GM12878 (cell line): ENCODE results near the gene ATP6V0C. TPM values are rescaled to one million over a fixed set of nuclear protein-coding genes. Genes with fewer than 3 reads are reported as not detected.

ENCODE experiments used
- ATAC-seq: fragments of 200-7000 bp; cut with Tn5 transposase; 3 replicates; pipeline ENCODE4 v1.9.1; 2020; ENCODE audit warnings: mild to moderate bottlenecking, moderate library complexity
- BruUV-seq: library from RNA; stranded (reverse); fragments of 400-500 nt; replicated peaks from 2 replicates; lab custom pipeline; 2021; lab: Mats Ljungman, UMichigan
- CTCF ChIA-PET: fragments of 300-600 bp; sonication (Branson Sonifier 250); formaldehyde crosslinking; extraction: SDS; loops from one replicate; lab custom pipeline; 2021; ENCODE audit warnings: inconsistent platforms; lab: Yijun Ruan, JAX
- POLR2A ChIA-PET: fragments of 350-600 bp; formaldehyde crosslinking; extraction: SDS; loops from one replicate; lab custom pipeline; 2021; ENCODE audit warnings: inconsistent platforms; lab: Charles Lee
- RAD21 ChIA-PET: fragments of 300-600 bp; sonication (Branson Sonifier 250); formaldehyde crosslinking; loops from one replicate; lab custom pipeline; 2023; ENCODE audit warnings: antibody characterized with exemption; ENCODE audit not compliant: unreplicated experiment; lab: Charles Lee
- SMC1A ChIA-PET: fragments of 300-600 bp; sonication (Branson Sonifier 250); formaldehyde crosslinking; loops from one replicate; lab custom pipeline; 2023; ENCODE audit not compliant: unreplicated experiment, uncharacterized antibody; lab: Charles Lee
- DNase-seq: peaks from one replicate; pipeline ENCODE4 v3.0.0-alpha.2; 2011; ENCODE audit warnings: low read depth, low spot score
- FAIRE-seq: peaks from 3 replicates; lab custom pipeline; 2011; peaks lifted over from hg19 to GRCh38; lab: Jason Lieb, UNC
- H2AFZ ChIP-seq: 2 replicates; pipeline ENCODE4 v1.6.0; 2011; ENCODE audit warnings: low read depth, low read length, control low read depth; ENCODE audit not compliant: control insufficient read depth
- H3K27ac ChIP-seq: 2 replicates; pipeline ENCODE4 v1.5.1; 2011; ENCODE audit warnings: control low read depth; ENCODE audit not compliant: control insufficient read depth, insufficient read depth
- H3K27me3 ChIP-seq, 2 experiments: replicated peaks in 1 of 2; 2 replicates each; pipeline versions ENCODE4 v1.6.0 to v1.6.1; 2011; ENCODE audit warnings: low read length in 1 of 2; ENCODE audit not compliant: control insufficient read depth in 2 of 2, insufficient read depth in 2 of 2
- H3K36me3 ChIP-seq, 2 experiments: 2 replicates each; pipeline ENCODE4 v1.5.1; 2011; ENCODE audit warnings: low read length in 1 of 2; ENCODE audit not compliant: control insufficient read depth in 2 of 2, insufficient read depth in 2 of 2
- H3K4me1 ChIP-seq: 2 replicates; pipeline ENCODE4 v1.6.1; 2011; ENCODE audit warnings: mild to moderate bottlenecking, low read length, moderate library complexity, mixed read lengths; ENCODE audit not compliant: control insufficient read depth, insufficient read depth
- H3K4me2 ChIP-seq: 2 replicates; pipeline ENCODE4 v1.6.0; 2011; ENCODE audit warnings: control low read depth; ENCODE audit not compliant: control insufficient read depth, insufficient read depth
- H3K4me3 ChIP-seq: fragments of 200-600 bp; sonication (generic); 2 replicates; pipeline ENCODE4 v1.5.1; 2016
- H3K79me2 ChIP-seq: 2 replicates; pipeline ENCODE4 v1.6.0; 2011; ENCODE audit warnings: low read length; ENCODE audit not compliant: control insufficient read depth, insufficient read depth
- H3K9ac ChIP-seq: 2 replicates; pipeline ENCODE4 v1.8.0; 2011; ENCODE audit warnings: low read length, control low read depth, mixed read lengths; ENCODE audit not compliant: control insufficient read depth, insufficient read depth
- H3K9me3 ChIP-seq: replicated peaks from 3 replicates; pipeline ENCODE4 v1.5.1; 2011; ENCODE audit warnings: mild to moderate bottlenecking, low read length; ENCODE audit not compliant: control insufficient read depth, insufficient read depth
- H4K20me1 ChIP-seq: 2 replicates; pipeline ENCODE4 v1.6.0; 2011; ENCODE audit not compliant: control insufficient read depth, insufficient read depth
- ASH2L ChIP-seq: fragments of 300-600, 200-600 bp; sonication (generic); IDR thresholded peaks from 2 replicates; pipeline ENCODE4 v1.6.1; 2017; ENCODE audit warnings: low read depth, mild to moderate bottlenecking, borderline replicate concordance
- CHD2 ChIP-seq: IDR thresholded peaks from 2 replicates; pipeline ENCODE4 v1.6.1; 2011; ENCODE audit warnings: low read depth, low read length, improper control_type of control experiment, borderline replicate concordance
- E4F1 ChIP-seq: fragments of 450-650 bp; IDR thresholded peaks from 2 replicates; pipeline ENCODE4 v1.6.1; 2018; ENCODE audit warnings: borderline replicate concordance, mild to moderate bottlenecking; ENCODE audit not compliant: partially characterized antibody
- EGR1 ChIP-seq, 2 experiments: IDR thresholded peaks; 1 replicate in 1 of 2; 2 replicates in 1 of 2; pipeline ENCODE4 v1.6.1; 2011 to 2012; ENCODE audit warnings: low read depth in 2 of 2, low read length in 2 of 2, borderline replicate concordance in 1 of 2, mild to moderate bottlenecking in 1 of 2, moderate library complexity in 1 of 2
- PBX3 ChIP-seq: IDR thresholded peaks from 2 replicates; pipeline ENCODE4 v1.6.1; 2011; ENCODE audit warnings: mild to moderate bottlenecking, low read depth, low read length, moderate library complexity; ENCODE audit not compliant: insufficient replicate concordance
- RELB ChIP-seq: fragments of 450-650 bp; IDR thresholded peaks from 2 replicates; pipeline ENCODE4 v1.6.1; 2017; ENCODE audit warnings: low read depth, mild to moderate bottlenecking, moderate library complexity
- STAT3 ChIP-seq: IDR thresholded peaks from 2 replicates; pipeline ENCODE4 v1.6.1; 2011; ENCODE audit warnings: low read depth, low read length, improper control_type of control experiment
- SUPT20H ChIP-seq: IDR thresholded peaks from 2 replicates; pipeline ENCODE4 v1.6.1; 2011; ENCODE audit warnings: low read depth, mild to moderate bottlenecking, low read length, moderate library complexity, borderline replicate concordance; ENCODE audit not compliant: control insufficient read depth
- TARDBP ChIP-seq: IDR thresholded peaks from 2 replicates; pipeline ENCODE4 v1.6.1; 2016; ENCODE audit warnings: borderline replicate concordance
- TCF12 ChIP-seq: IDR thresholded peaks from 2 replicates; pipeline ENCODE4 v1.6.1; 2011; ENCODE audit warnings: low read depth, mild to moderate bottlenecking, low read length
- ZBED1 ChIP-seq: IDR thresholded peaks from 2 replicates; pipeline ENCODE4 v1.6.1; 2016; ENCODE audit warnings: borderline replicate concordance
- ZNF384 ChIP-seq: IDR thresholded peaks from 2 replicates; pipeline ENCODE4 v1.6.1; 2012; ENCODE audit warnings: low read depth, mild to moderate bottlenecking, low read length, improper control_type of control experiment, borderline replicate concordance
- ZNF622 ChIP-seq: fragments of 450-650 bp; IDR thresholded peaks from 2 replicates; pipeline ENCODE4 v1.6.1; 2017; ENCODE audit warnings: mild to moderate bottlenecking, inconsistent platforms
- ZNF687 ChIP-seq: fragments of 450-650 bp; IDR thresholded peaks from 2 replicates; pipeline ENCODE4 v1.6.1; 2017; ENCODE audit warnings: mild to moderate bottlenecking, moderate library complexity
- WGBS: methylation state at CpG from one replicate; pipeline ENCODE4 v1.1.6; 2016; ENCODE audit warnings: low lambda C conversion rate; ENCODE audit not compliant: insufficient replicate concordance, insufficient coverage; ENCODE audit errors: missing lambda C conversion rate; 5-methylcytosine and 5-hydroxymethylcytosine counted together
- in situ Hi-C: fragments of 300-500 bp; cut with MboI; formaldehyde crosslinking; loops from 9 replicates; pipeline ENCODE4 v1.14.3; 2018; ENCODE audit warnings: mixed read lengths
- intact Hi-C: fragments of 100-400 bp; cut with micrococcal nuclease; formaldehyde crosslinking; loops from one replicate; pipeline ENCODE4 v1.14.2; 2022; ENCODE audit not compliant: unreplicated experiment
- polyA plus RNA-seq, 11 experiments: library from polyadenylated mRNA; depleted of rRNA in 4 of 11; unstranded in 6 of 11; stranded (reverse) in 5 of 11; fragments of >200 nt; fragmentation: Nextera tagmentation in 4 of 11; fragmentation: Illumina TruSeq in 1 of 11; extraction: Ambion mirVana in 4 of 11; extraction: Trizol in 1 of 11; gene quantifications; 1 replicate in 1 of 11; 2 replicates in 10 of 11; pipeline versions ENCODE4 v1.2.1 to v1.2.3, GENCODE V29; 2011 to 2016; ENCODE audit warnings: inconsistent platforms in 2 of 11, missing spikeins in 2 of 11, low read depth in 1 of 11
- total RNA-seq, 4 experiments: library from RNA; depleted of rRNA in 3 of 4; stranded (reverse); fragments of >200 nt in 3 of 4; fragmentation: Illumina TruSeq in 1 of 4; extraction: Trizol in 1 of 4; gene quantifications; 2 replicates each; pipeline versions ENCODE4 v1.2.1 to v1.2.3, GENCODE V29; 2013 to 2021

Gene ATP6V0C
- total and polyA plus RNA-seq, 10 of the 15 experiments (the other 5 are each of a cell fraction or from before 2014, with no cell fraction given) = 2.4 to 135 (median 18.4) TPM

- POLR2A ChIA-PET = interaction anchor here (0.7 to 1.2 kb wide), 3 partner anchors 9 to 30 kb away, joined by 3 read pairs; no protein-coding TSS in a partner anchor
- no peak overlapping the region for H3K4me2 ChIP-seq
- H3K27ac ChIP-seq = no peak overlapping the region
- CTCF ChIA-PET = interaction anchor here (1.5 to 2.3 kb wide), 2 partner anchors 10 to 46 kb away, joined by 5 to 10 read pairs; no protein-coding TSS in a partner anchor
- no peaks in the 10 kb centered on the region for H3K9me3 ChIP-seq
- no peaks in the 10 kb centered on the region for H4K20me1 ChIP-seq
- H3K9ac ChIP-seq = no peak overlapping the region
- no peaks in the 10 kb centered on the region for H3K27me3 ChIP-seq
- no peak for TF ChIP-seq ZNF622
- no peak for TF ChIP-seq ZNF687
- no peak for TF ChIP-seq STAT3
- TF ChIP-seq ASH2L = no peak
- no peak for TF ChIP-seq TARDBP
- no peak for TF ChIP-seq E4F1
- no peak for TF ChIP-seq TCF12
- no peak for TF ChIP-seq SUPT20H
- no peak for TF ChIP-seq CHD2
- no peak for TF ChIP-seq PBX3
- no peak for TF ChIP-seq ZNF384
- no peak for TF ChIP-seq ZBED1
- no peak for TF ChIP-seq EGR1 (IDR thresholded peaks at IDR 0.05; ENCODE audit: borderline replicate concordance in 1 of 2, low read depth in 2 of 2, low read length in 2 of 2)
- no peak for TF ChIP-seq RELB
- DNase-seq = no peak
- H3K4me3 ChIP-seq = no peak overlapping the region
- no peak for ATAC-seq
- RAD21 ChIA-PET = interaction anchor here (1.3 kb wide), 1 partner anchor 9 kb away, joined by 3 read pairs; no protein-coding TSS in a partner anchor
- BruUV-seq = no TSS peak
- no peaks in the 10 kb centered on the region for H3K36me3 ChIP-seq
- no peak for FAIRE-seq
- peaks cover 7% of the 10 kb centered on the region for H3K4me1 ChIP-seq
- in situ Hi-C loops (no loop called here), intact Hi-C loops (no loop called here)
- SMC1A ChIA-PET = no interaction called here
- WGBS = 81% methylated on average over 3 of the region's 3 CpGs
- no peaks in the 10 kb centered on the region for H3K79me2 ChIP-seq
- H2AFZ ChIP-seq = no peak overlapping the region
These were observed 36.4 kb upstream of the ATP6V0C start for GRCh38 chr16:2477327-2477726.
